ENCODE results near the gene PTPRG.

Gene PTPRG

DNA sequence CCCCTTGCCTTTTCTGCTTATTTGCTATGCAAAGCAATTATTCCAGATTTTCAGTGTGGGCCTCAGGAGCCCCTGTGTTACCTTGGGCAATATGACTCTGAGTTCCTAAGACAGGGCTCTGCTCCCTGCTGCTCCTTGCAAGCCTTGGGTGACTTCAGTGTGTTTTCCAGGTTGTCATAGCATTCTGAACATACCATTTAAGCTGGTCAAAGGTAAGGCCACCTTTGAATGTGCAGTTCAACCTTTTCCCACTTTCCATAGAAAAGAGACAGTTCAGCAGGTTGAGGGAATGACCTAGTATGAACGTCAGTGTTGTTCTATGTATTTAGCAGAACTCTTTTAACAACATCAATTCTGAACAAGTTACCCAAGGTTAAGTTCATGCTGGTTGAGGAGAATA, 302.2 kb downstream of the PTPRG start:
- TF ChIP-seq CTCF (conservative IDR thresholded peaks at IDR 0.05; ENCODE audit: low read depth), result no peak
- CTCF ChIA-PET, result no interaction called here
- POLR2A ChIA-PET (ENCODE audit: low non-redundant PET), result no interaction called here
- no peak overlapping the region for H3K27ac ChIP-seq
- no peak for DNase-seq (ENCODE audit: low spot score)

DNA sequence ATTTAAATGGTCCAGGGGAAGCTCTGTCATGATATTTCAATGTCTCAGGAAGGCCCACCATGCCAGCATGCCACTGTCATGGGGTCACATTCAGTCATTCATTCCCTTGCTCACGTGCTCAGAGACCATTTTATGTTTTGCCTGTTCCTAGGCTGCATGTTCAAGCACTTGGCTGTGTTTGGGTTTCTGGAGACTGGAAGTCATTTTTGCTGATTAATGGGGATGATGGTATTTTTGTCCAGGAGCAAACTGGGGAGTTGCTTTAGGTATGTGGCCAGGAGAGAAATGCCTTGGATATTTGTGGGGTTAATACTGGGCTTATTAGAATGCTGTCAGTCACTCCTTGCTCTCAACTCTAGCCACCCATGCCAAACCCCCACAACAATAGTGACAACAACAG, 303.5 kb downstream of the PTPRG start:
- no peak for DNase-seq (ENCODE audit: low spot score)
- ChIA-PET POLR2A (ENCODE audit: low non-redundant PET) (no interaction called here), CTCF (no interaction called here)
- no peak for TF ChIP-seq CTCF (conservative IDR thresholded peaks at IDR 0.05; ENCODE audit: low read depth)
- H3K27ac ChIP-seq, result no peak overlapping the region

GRCh38 chr3:61865466-61866152, 304.2 kb downstream of the PTPRG start:
- TF ChIP-seq CTCF (conservative IDR thresholded peaks at IDR 0.05; ENCODE audit: low read depth), result no peak
- ChIA-PET CTCF (no interaction called here), POLR2A (ENCODE audit: low non-redundant PET) (no interaction called here)
- H3K27ac ChIP-seq, result no peak overlapping the region
- no peak for DNase-seq (ENCODE audit: low spot score)

GRCh38 chr3:61866153-61866542, 304.8 kb downstream of the PTPRG start:
- H3K27ac ChIP-seq, result no peak overlapping the region
- CTCF ChIA-PET, result no interaction called here
- DNase-seq (ENCODE audit: low spot score), result no peak
- TF ChIP-seq CTCF (conservative IDR thresholded peaks at IDR 0.05; ENCODE audit: low read depth), result no peak
- POLR2A ChIA-PET (ENCODE audit: low non-redundant PET), result no interaction called here

DNA sequence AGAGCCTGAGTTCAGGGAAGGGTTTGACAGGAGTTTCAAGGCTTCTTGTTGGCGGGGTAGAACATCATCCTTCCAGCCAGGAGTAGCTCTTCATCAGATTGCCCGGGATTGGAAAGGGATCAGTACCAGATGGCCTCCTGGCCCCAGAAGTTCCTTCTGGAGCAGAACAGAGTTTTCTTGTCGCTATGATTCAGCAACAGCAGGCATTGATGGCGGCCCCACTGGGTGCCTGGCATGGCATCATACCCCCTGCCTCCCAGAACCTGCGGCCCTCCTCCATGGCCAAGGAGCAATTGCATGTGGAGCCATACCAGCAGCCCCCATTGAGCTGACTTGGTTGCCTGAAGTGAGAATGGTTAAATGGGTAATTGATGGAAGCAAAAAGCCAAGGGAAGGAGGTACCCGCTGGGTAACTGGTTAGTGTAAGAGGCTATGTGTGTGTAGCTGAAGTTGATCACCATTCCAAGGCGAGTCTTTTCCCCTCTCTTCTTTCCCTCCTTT, 305.6 kb downstream of the PTPRG start:
- no peak overlapping the region for H3K27ac ChIP-seq
- ChIA-PET CTCF (no interaction called here), POLR2A (ENCODE audit: low non-redundant PET) (no interaction called here)
- no peak for DNase-seq (ENCODE audit: low spot score)
- no peak for TF ChIP-seq CTCF (conservative IDR thresholded peaks at IDR 0.05; ENCODE audit: low read depth)

DNA sequence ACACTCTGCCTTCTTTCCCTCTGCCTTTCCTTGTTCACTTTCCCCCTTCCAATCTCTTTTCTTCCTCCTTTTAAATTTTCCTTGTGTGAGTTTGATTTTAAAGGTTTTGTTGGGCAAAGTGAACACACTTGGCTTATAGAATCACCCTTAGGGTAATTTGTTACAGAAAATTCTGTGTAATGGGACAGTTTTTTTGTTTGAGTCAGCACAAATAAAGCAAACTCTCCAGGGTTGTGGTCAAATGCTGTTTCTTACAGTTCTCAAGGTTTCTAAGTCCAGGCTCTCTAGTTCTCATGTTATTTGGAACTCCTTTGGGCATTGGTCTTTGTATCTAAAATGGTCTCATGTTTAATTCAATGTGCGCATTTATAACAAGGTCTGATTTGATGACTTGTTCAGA, 307.1 kb downstream of the PTPRG start:
- POLR2A ChIA-PET (ENCODE audit: low non-redundant PET), result no interaction called here
- no peak overlapping the region for H3K27ac ChIP-seq
- CTCF ChIA-PET, result no interaction called here
- no peak for DNase-seq (ENCODE audit: low spot score)
- no peak for TF ChIP-seq CTCF (conservative IDR thresholded peaks at IDR 0.05; ENCODE audit: low read depth)

Data from RWPE1 (cell line).